ENCODE measurements around the gene TPCN2. TPM values are rescaled to one million over a fixed set of nuclear protein-coding genes. Genes with fewer than 3 reads are reported as not detected.

Gene TPCN2
- total RNA-seq, 1 donor from 2014 or later: 9.5 TPM

GRCh38 chr11:69129647-69130046, 80.9 kb downstream of the TPCN2 start:
- Mint-ChIP-seq H3K27me3 (ENCODE audit: low read depth, unreplicated experiment) (peaks cover 6% of the 10 kb centered on the region), H3K4me3 (ENCODE audit: unreplicated experiment) (no peak overlapping the region), H3K27ac (ENCODE audit: unreplicated experiment) (no peak overlapping the region), H3K9me3 (ENCODE audit: unreplicated experiment) (peaks cover 17% of the 10 kb centered on the region), H3K4me1 (ENCODE audit: low read depth, unreplicated experiment) (peaks cover 2% of the 10 kb centered on the region), H3K36me3 (ENCODE audit: low read depth, unreplicated experiment) (no peaks in the 10 kb centered on the region)
- H3K4me3 ChIP-seq (ENCODE audit: insufficient read depth, low read depth, low read length): no peak overlapping the region
- H3K79me2 ChIP-seq (ENCODE audit: insufficient read depth, low read length): no peaks in the 10 kb centered on the region
- H3K36me3 ChIP-seq (ENCODE audit: insufficient read depth, low read length): no peaks in the 10 kb centered on the region
- peaks cover 15% of the 10 kb centered on the region for H3K9me3 ChIP-seq (ENCODE audit: insufficient read depth, low read depth, low read length)
- H3K9ac ChIP-seq (ENCODE audit: low read length): no peak overlapping the region
- no peak overlapping the region for H2AFZ ChIP-seq (ENCODE audit: low read depth, low read length)
- no peaks in the 10 kb centered on the region for H4K20me1 ChIP-seq (ENCODE audit: insufficient read depth, low read length)
- no peak for DNase-seq (ENCODE audit: low read depth)
- TF ChIP-seq EZH2 (IDR thresholded peaks at IDR 0.05; ENCODE audit: insufficient read depth, low read length): no peak
- TF ChIP-seq, protein P1, sequence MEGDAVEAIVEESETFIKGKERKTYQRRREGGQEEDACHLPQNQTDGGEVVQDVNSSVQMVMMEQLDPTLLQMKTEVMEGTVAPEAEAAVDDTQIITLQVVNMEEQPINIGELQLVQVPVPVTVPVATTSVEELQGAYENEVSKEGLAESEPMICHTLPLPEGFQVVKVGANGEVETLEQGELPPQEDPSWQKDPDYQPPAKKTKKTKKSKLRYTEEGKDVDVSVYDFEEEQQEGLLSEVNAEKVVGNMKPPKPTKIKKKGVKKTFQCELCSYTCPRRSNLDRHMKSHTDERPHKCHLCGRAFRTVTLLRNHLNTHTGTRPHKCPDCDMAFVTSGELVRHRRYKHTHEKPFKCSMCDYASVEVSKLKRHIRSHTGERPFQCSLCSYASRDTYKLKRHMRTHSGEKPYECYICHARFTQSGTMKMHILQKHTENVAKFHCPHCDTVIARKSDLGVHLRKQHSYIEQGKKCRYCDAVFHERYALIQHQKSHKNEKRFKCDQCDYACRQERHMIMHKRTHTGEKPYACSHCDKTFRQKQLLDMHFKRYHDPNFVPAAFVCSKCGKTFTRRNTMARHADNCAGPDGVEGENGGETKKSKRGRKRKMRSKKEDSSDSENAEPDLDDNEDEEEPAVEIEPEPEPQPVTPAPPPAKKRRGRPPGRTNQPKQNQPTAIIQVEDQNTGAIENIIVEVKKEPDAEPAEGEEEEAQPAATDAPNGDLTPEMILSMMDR (IDR thresholded peaks at IDR 0.05; ENCODE audit: insufficient read depth, low read depth, low read length): no peak
- FAIRE-seq: no peak
- H3K4me1 ChIP-seq (ENCODE audit: insufficient read depth, low read length): peaks cover 9% of the 10 kb centered on the region
- H3K27me3 ChIP-seq (ENCODE audit: insufficient read depth, low read length): no peaks in the 10 kb centered on the region
- no peak overlapping the region for H3K27ac ChIP-seq (ENCODE audit: low read depth, low read length)
- H3K4me2 ChIP-seq (ENCODE audit: low read length): no peak overlapping the region

GRCh38 chr11:69130654-69131053, 81.9 kb downstream of the TPCN2 start:
- H3K4me1 ChIP-seq (ENCODE audit: insufficient read depth, low read length): peaks cover 9% of the 10 kb centered on the region
- peaks cover 15% of the 10 kb centered on the region for H3K9me3 ChIP-seq (ENCODE audit: insufficient read depth, low read depth, low read length)
- H3K79me2 ChIP-seq (ENCODE audit: insufficient read depth, low read length): no peaks in the 10 kb centered on the region
- no peak overlapping the region for H2AFZ ChIP-seq (ENCODE audit: low read depth, low read length)
- Mint-ChIP-seq H3K27ac (ENCODE audit: unreplicated experiment) (no peak overlapping the region), H3K9me3 (ENCODE audit: unreplicated experiment) (peaks cover 21% of the 10 kb centered on the region), H3K4me3 (ENCODE audit: unreplicated experiment) (no peak overlapping the region), H3K36me3 (ENCODE audit: low read depth, unreplicated experiment) (peaks cover 2% of the 10 kb centered on the region), H3K27me3 (ENCODE audit: low read depth, unreplicated experiment) (peaks cover 10% of the 10 kb centered on the region), H3K4me1 (ENCODE audit: low read depth, unreplicated experiment) (peaks cover 2% of the 10 kb centered on the region)
- no peak overlapping the region for H3K9ac ChIP-seq (ENCODE audit: low read length)
- no peak for TF ChIP-seq EZH2 (IDR thresholded peaks at IDR 0.05; ENCODE audit: insufficient read depth, low read length)
- TF ChIP-seq, protein P1 (IDR thresholded peaks at IDR 0.05; ENCODE audit: insufficient read depth, low read depth, low read length): no peak
- no peak for DNase-seq (ENCODE audit: low read depth)
- H3K27ac ChIP-seq (ENCODE audit: low read depth, low read length): no peak overlapping the region
- H3K4me3 ChIP-seq (ENCODE audit: insufficient read depth, low read depth, low read length): no peak overlapping the region
- no peaks in the 10 kb centered on the region for H3K36me3 ChIP-seq (ENCODE audit: insufficient read depth, low read length)
- H4K20me1 ChIP-seq (ENCODE audit: insufficient read depth, low read length): no peaks in the 10 kb centered on the region
- FAIRE-seq: no peak
- no peaks in the 10 kb centered on the region for H3K27me3 ChIP-seq (ENCODE audit: insufficient read depth, low read length)
- H3K4me2 ChIP-seq (ENCODE audit: low read length): no peak overlapping the region

DNA sequence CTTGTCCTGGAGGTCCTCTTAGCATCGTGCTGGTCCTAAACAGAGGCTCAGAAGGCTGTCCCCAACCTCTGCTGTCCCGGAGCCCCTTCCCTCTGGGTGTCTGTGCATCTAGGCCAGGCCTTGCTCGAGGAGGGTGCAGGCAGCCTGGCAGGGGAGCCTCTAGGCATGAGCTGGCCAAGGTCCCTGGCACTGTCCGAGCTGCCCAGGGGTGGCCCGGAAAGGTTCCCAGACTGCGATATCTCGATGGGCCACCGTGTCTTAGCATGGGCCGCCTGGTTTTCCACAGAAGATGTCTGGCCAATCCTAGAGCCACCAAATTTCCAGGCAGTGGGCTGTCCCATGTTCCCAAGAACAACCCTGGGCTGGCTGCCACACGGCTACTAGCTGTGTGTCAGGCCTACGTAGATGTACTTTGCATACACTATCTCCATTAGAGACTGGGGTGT, 82.4 kb downstream of the TPCN2 start:
- FAIRE-seq (no peak), DNase-seq (ENCODE audit: low read depth) (no peak)
- Histone ChIP-seq H3K9me3 (ENCODE audit: insufficient read depth, low read depth, low read length) (peaks cover 15% of the 10 kb centered on the region), H3K79me2 (ENCODE audit: insufficient read depth, low read length) (no peaks in the 10 kb centered on the region), H3K9ac (ENCODE audit: low read length) (no peak overlapping the region), H4K20me1 (ENCODE audit: insufficient read depth, low read length) (no peaks in the 10 kb centered on the region), H3K27me3 (ENCODE audit: insufficient read depth, low read length) (no peaks in the 10 kb centered on the region), H3K4me3 (ENCODE audit: insufficient read depth, low read depth, low read length) (no peak overlapping the region), H3K4me2 (ENCODE audit: low read length) (no peak overlapping the region), H3K27ac (ENCODE audit: low read depth, low read length) (no peak overlapping the region), H3K4me1 (ENCODE audit: insufficient read depth, low read length) (peaks cover 9% of the 10 kb centered on the region), H2AFZ (ENCODE audit: low read depth, low read length) (no peak overlapping the region), H3K36me3 (ENCODE audit: insufficient read depth, low read length) (no peaks in the 10 kb centered on the region)
- H3K4me1 Mint-ChIP-seq (ENCODE audit: low read depth, unreplicated experiment): peaks cover 2% of the 10 kb centered on the region
- TF ChIP-seq EZH2 (IDR thresholded peaks at IDR 0.05; ENCODE audit: insufficient read depth, low read length): no peak
- TF ChIP-seq, protein P1 (IDR thresholded peaks at IDR 0.05; ENCODE audit: insufficient read depth, low read depth, low read length): no peak
- peaks cover 21% of the 10 kb centered on the region for H3K9me3 Mint-ChIP-seq (ENCODE audit: unreplicated experiment)
- H3K27me3 Mint-ChIP-seq (ENCODE audit: low read depth, unreplicated experiment): peaks cover 15% of the 10 kb centered on the region
- no peak overlapping the region for H3K27ac Mint-ChIP-seq (ENCODE audit: unreplicated experiment)
- peaks cover 2% of the 10 kb centered on the region for H3K36me3 Mint-ChIP-seq (ENCODE audit: low read depth, unreplicated experiment)
- H3K4me3 Mint-ChIP-seq (ENCODE audit: unreplicated experiment): no peak overlapping the region
